Parathyroid adenoma (tissue), 2 donors: ENCODE results near the gene IMMP2L.

ENCODE experiments used
- H2AFZ ChIP-seq: fragments of 300-600 bp; sonication (generic); one replicate; pipeline ENCODE4 v1.7.0; 2017; ENCODE audit warnings: antibody characterized with exemption, mild to moderate bottlenecking
- H3K27ac ChIP-seq: fragments of 300-600 bp; sonication (generic); one replicate; pipeline ENCODE4 v1.7.0; 2017
- H3K27me3 ChIP-seq: fragments of 300-600 bp; sonication (generic); one replicate; pipeline ENCODE4 v1.7.0; 2017; ENCODE audit warnings: low read length; ENCODE audit not compliant: control insufficient read depth, insufficient read depth
- H3K36me3 ChIP-seq: fragments of 300-600 bp; sonication (generic); one replicate; pipeline ENCODE4 v1.7.0; 2017; ENCODE audit warnings: low read length; ENCODE audit not compliant: control insufficient read depth, insufficient read depth
- H3K4me1 ChIP-seq: fragments of 300-600 bp; sonication (generic); one replicate; pipeline ENCODE4 v1.7.0; 2017; ENCODE audit warnings: control low read depth
- H3K4me2 ChIP-seq: fragments of 300-600 bp; sonication (generic); one replicate; pipeline ENCODE4 v1.7.0; 2017; ENCODE audit warnings: low read length
- H3K4me3 ChIP-seq: fragments of 300-600 bp; sonication (generic); one replicate; pipeline ENCODE4 v1.7.0; 2017; ENCODE audit warnings: low read depth, low read length
- H3K79me2 ChIP-seq: fragments of 300-600 bp; sonication (generic); one replicate; pipeline ENCODE4 v1.7.0; 2017; ENCODE audit warnings: control low read depth
- H3K9ac ChIP-seq: fragments of 300-600 bp; sonication (generic); one replicate; pipeline ENCODE4 v1.7.0; 2017; ENCODE audit warnings: mild to moderate bottlenecking
- H3K9me3 ChIP-seq: fragments of 300-600 bp; sonication (generic); one replicate; pipeline ENCODE4 v1.7.0; 2017; ENCODE audit warnings: low read length; ENCODE audit not compliant: control insufficient read depth
- CTCF ChIP-seq: fragments of 300-600 bp; sonication (generic); IDR thresholded peaks from one replicate; pipeline ENCODE4 v1.7.0; 2017; ENCODE audit warnings: antibody characterized with exemption, mild to moderate bottlenecking
- donor health status: primary hyperparathyroidism.

IMMP2L gene

GRCh38 chr7:111388912-111389311 is 173.4 kb downstream of the IMMP2L start:
- Histone ChIP-seq H3K4me3 (no peak overlapping the region), H3K36me3 (no peaks in the 10 kb centered on the region), H3K27ac (no peak overlapping the region), H2AFZ (no peak overlapping the region), H3K4me2 (no peak overlapping the region), H3K4me1 (no peaks in the 10 kb centered on the region), H3K9me3 (no peaks in the 10 kb centered on the region), H3K9ac (no peak overlapping the region), H3K79me2 (no peaks in the 10 kb centered on the region), H3K27me3 (no peaks in the 10 kb centered on the region)
- no peak for TF ChIP-seq CTCF

GRCh38 chr7:111388016-111388415 is 174.3 kb downstream of the IMMP2L start:
- Histone ChIP-seq H3K4me3 (no peak overlapping the region), H3K79me2 (no peaks in the 10 kb centered on the region), H2AFZ (no peak overlapping the region), H3K9me3 (no peaks in the 10 kb centered on the region), H3K4me1 (no peaks in the 10 kb centered on the region), H3K9ac (no peak overlapping the region), H3K27me3 (no peaks in the 10 kb centered on the region), H3K4me2 (no peak overlapping the region), H3K27ac (no peak overlapping the region), H3K36me3 (no peaks in the 10 kb centered on the region)
- no peak for TF ChIP-seq CTCF

DNA sequence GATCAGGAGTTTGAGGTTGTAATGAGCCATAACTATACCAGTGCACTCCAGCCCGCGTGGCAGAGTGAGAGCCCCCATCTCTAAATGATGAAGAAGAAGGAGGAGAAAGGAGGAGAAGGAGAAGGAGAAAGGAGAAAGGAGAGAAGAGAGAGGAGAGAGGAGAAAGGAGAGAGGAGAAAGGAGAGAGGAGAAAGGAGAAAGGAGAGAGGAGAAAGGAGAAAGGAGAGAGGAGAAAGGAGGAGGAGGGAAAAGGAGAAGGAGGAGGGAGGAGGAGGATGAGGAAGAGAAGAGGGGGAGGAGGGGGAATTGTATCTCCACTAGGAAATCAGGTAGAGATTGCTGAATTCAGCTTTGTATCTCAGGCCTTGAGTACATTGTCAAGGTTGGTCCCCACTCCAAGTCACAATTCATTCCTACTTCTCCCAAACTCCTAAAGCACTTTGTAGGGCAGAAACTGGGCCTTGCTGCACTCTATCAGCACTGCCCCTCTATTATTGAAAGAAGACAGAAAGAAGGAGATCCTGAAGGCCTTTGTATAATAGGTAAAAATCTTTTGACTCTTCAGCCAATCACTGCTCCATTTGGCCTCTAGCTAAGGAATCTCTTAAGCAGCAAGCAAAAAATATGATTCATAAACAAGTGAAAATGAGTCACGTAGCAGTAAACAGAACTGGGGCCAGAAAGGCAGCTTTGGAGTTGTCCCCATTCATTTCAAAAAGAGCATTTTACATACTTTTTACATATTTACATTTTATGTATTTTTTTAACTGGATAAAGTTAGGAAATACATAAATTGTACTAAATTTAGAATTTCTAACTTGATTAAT is 178.0 kb downstream of the IMMP2L start:
- Histone ChIP-seq H3K27me3 (no peaks in the 10 kb centered on the region), H3K27ac (no peak overlapping the region), H2AFZ (no peak overlapping the region), H3K79me2 (no peaks in the 10 kb centered on the region), H3K9me3 (no peaks in the 10 kb centered on the region), H3K4me1 (no peaks in the 10 kb centered on the region), H3K4me2 (no peak overlapping the region), H3K4me3 (no peak overlapping the region), H3K9ac (no peak overlapping the region), H3K36me3 (no peaks in the 10 kb centered on the region)
- no peak for TF ChIP-seq CTCF

- no peaks in the 10 kb centered on the region for H3K36me3 ChIP-seq
- no peak overlapping the region for H3K27ac ChIP-seq
- H3K9me3 ChIP-seq = no peaks in the 10 kb centered on the region
- H3K4me3 ChIP-seq = no peak overlapping the region
- H3K79me2 ChIP-seq = no peaks in the 10 kb centered on the region
- no peak overlapping the region for H3K9ac ChIP-seq
- no peak for TF ChIP-seq CTCF
- H2AFZ ChIP-seq = no peak overlapping the region
- H3K27me3 ChIP-seq = no peaks in the 10 kb centered on the region
- H3K4me2 ChIP-seq = no peak overlapping the region
- no peaks in the 10 kb centered on the region for H3K4me1 ChIP-seq
Measured at GRCh38 chr7:111383133-111383532, 179.2 kb downstream of the IMMP2L start.

GRCh38 chr7:111381590-111381989 is 180.7 kb downstream of the IMMP2L start:
- Histone ChIP-seq H3K4me2 (no peak overlapping the region), H3K9ac (no peak overlapping the region), H3K27ac (no peak overlapping the region), H3K4me3 (no peak overlapping the region), H3K9me3 (no peaks in the 10 kb centered on the region), H3K4me1 (no peaks in the 10 kb centered on the region), H3K27me3 (no peaks in the 10 kb centered on the region), H2AFZ (no peak overlapping the region), H3K79me2 (no peaks in the 10 kb centered on the region), H3K36me3 (no peaks in the 10 kb centered on the region)
- no peak for TF ChIP-seq CTCF
